Fibroblast of villous mesenchyme (primary cell): ENCODE data around the gene RYR1. TPM values are rescaled to one million over a fixed set of nuclear protein-coding genes. Genes with fewer than 3 reads are reported as not detected.
"Not testable (repeated sequence)": the region's sequence is repeated elsewhere in the genome, so short reads cannot be mapped to it uniquely, and the experiment has no call there.

ENCODE experiments used
- DNase-seq: peaks from one replicate; pipeline ENCODE4 v3.0.0-alpha.2; 2010; ENCODE audit warnings: low read depth
- H3K4me3 ChIP-seq: 2 replicates; pipeline ENCODE4 v1.5.1; 2011; ENCODE audit warnings: low read depth, mild to moderate bottlenecking, low read length
- CTCF ChIP-seq: IDR thresholded peaks from 2 replicates; pipeline ENCODE4 v1.5.1; 2012; ENCODE audit warnings: low read depth, mild to moderate bottlenecking, low read length; ENCODE audit not compliant: insufficient read depth
- total RNA-seq: library from RNA; depleted of rRNA; stranded (reverse); fragments of >200 nt; gene quantifications from 2 replicates; pipeline ENCODE4 v1.2.3, GENCODE V29; 2012

Gene RYR1
- total RNA-seq, 1 donor = under 0.01 TPM

GRCh38 chr19:38409631-38410133 lies 23.8 kb upstream of the RYR1 start:
- no peak for TF ChIP-seq CTCF
- DNase-seq = peak; percentile 29
- no peak overlapping the region for H3K4me3 ChIP-seq

- not testable (repeated sequence) for H3K4me3 ChIP-seq, DNase-seq
These were observed 23.1 kb upstream of the RYR1 start for GRCh38 chr19:38410407-38410806.

GRCh38 chr19:38411041-38411712 lies 22.3 kb upstream of the RYR1 start:
- TF ChIP-seq CTCF = no peak
- no peak for DNase-seq
- no peak overlapping the region for H3K4me3 ChIP-seq

- not testable (repeated sequence) for DNase-seq, H3K4me3 ChIP-seq
These were observed 21.6 kb upstream of the RYR1 start for GRCh38 chr19:38411898-38412297.

- no peak for DNase-seq
- H3K4me3 ChIP-seq = no peak overlapping the region
- no peak for TF ChIP-seq CTCF
These were observed 21.0 kb upstream of the RYR1 start for GRCh38 chr19:38412491-38412890.

- DNase-seq = no peak
- TF ChIP-seq CTCF = no peak
- no peak overlapping the region for H3K4me3 ChIP-seq
These were observed 20.5 kb upstream of the RYR1 start for GRCh38 chr19:38412961-38413360.

- TF ChIP-seq CTCF = no peak
- no peak for DNase-seq
- H3K4me3 ChIP-seq = no peak overlapping the region
These were observed 20.1 kb upstream of the RYR1 start for GRCh38 chr19:38413416-38413815.

- TF ChIP-seq CTCF = no peak
- DNase-seq = no peak
- no peak overlapping the region for H3K4me3 ChIP-seq
These were observed 16.3 kb upstream of the RYR1 start for GRCh38 chr19:38417146-38417543.
